ENCODE measurements around the gene ACE. TPM values are rescaled to one million over a fixed set of nuclear protein-coding genes. Genes with fewer than 3 reads are reported as not detected.

Gene ACE
- total RNA-seq, 1 experiment from 2014 or later, result 5.4 TPM

GRCh38 chr17:63435681-63436522 lies 41.0 kb upstream of the ACE start:
- Mint-ChIP-seq H3K36me3 (ENCODE audit: insufficient read depth in 1 of 3, low read depth in 3 of 3) (peaks cover 6 to 15% (median 7%) of the 10 kb centered on the region in 3 experiments; a peak in 5 of 7 replicates), H3K27me3 (ENCODE audit: low read depth) (no peaks in the 10 kb centered on the region), H3K27ac (peak overlapping the region in 2 of 3 experiments; percentile 44 to 82; a peak in 4 of 7 replicates), H3K4me1 (peaks cover 16 to 35% of the 10 kb centered on the region in 2 experiments), H3K9me3 (no peaks in the 10 kb centered on the region; a peak in 1 of 5 replicates), H3K4me3 (no peak overlapping the region)
- no peaks in the 10 kb centered on the region for H3K79me2 ChIP-seq (ENCODE audit: insufficient read depth, low read length)
- H3K79me1 ChIP-seq (ENCODE audit: insufficient read depth, low read depth, low read length, poor library complexity, severe bottlenecking), result no peaks in the 10 kb centered on the region
- H3K4me2 ChIP-seq (ENCODE audit: insufficient read depth, insufficient read length, low read length), result no peak overlapping the region
- H3K9me3 ChIP-seq (ENCODE audit: control insufficient read depth, low read depth, low read length), result no peaks in the 10 kb centered on the region
- no peak overlapping the region for H2BK15ac ChIP-seq (ENCODE audit: low read depth, low read length)
- H3K18ac ChIP-seq (ENCODE audit: insufficient read length, low read depth, low read length), result no peak overlapping the region
- H2AFZ ChIP-seq (ENCODE audit: low read length), result no peak overlapping the region
- no peak overlapping the region for H3T11ph ChIP-seq (ENCODE audit: low read length)
- no peak overlapping the region for H2BK12ac ChIP-seq (ENCODE audit: insufficient read length, low read depth, low read length)
- H3K4me1 ChIP-seq (ENCODE audit: insufficient read depth, low read length), result no peaks in the 10 kb centered on the region
- TF ChIP-seq CTCF (conservative IDR thresholded peaks at IDR 0.05), result peak; percentile 50
- H2BK5ac ChIP-seq (ENCODE audit: insufficient read length, low read length), result no peak overlapping the region
- H3K4ac ChIP-seq (ENCODE audit: low read depth, low read length), result no peak overlapping the region
- H3K23ac ChIP-seq (ENCODE audit: insufficient read length, low read depth, low read length), result no peak overlapping the region
- H3K9ac ChIP-seq (ENCODE audit: extremely low read depth, insufficient read length, low read length), result no peak overlapping the region
- no peaks in the 10 kb centered on the region for H3K27me3 ChIP-seq (ENCODE audit: insufficient read depth, low read length)
- H2BK20ac ChIP-seq (ENCODE audit: low read depth, low read length, poor library complexity, severe bottlenecking), result no peak overlapping the region
- H3K27ac ChIP-seq (ENCODE audit: insufficient read length, low read depth, low read length), result no peak overlapping the region
- H4K5ac ChIP-seq (ENCODE audit: insufficient read length, low read depth, low read length), result peak overlapping the region; percentile 24
- WGBS (ENCODE audit: extremely low coverage, insufficient read length, low lambda C conversion rate), result no CpG with 5 or more reads among the region's 29 CpGs
- H3K14ac ChIP-seq (ENCODE audit: insufficient read depth, low read length), result no peak overlapping the region; the same call in 1 of the 2 replicates
- no peak overlapping the region for H2AK5ac ChIP-seq (ENCODE audit: insufficient read length, low read length)
- peaks cover under 1% of the 10 kb centered on the region for H4K20me1 ChIP-seq (ENCODE audit: control insufficient read depth, insufficient read depth, insufficient read length)
- H3K56ac ChIP-seq (ENCODE audit: insufficient read length, low read depth, low read length), result no peak overlapping the region
- H2BK120ac ChIP-seq (ENCODE audit: low read depth, low read length, poor library complexity, severe bottlenecking), result no peak overlapping the region
- DNase-seq, result peak; percentile 89
- no peak overlapping the region for H4K91ac ChIP-seq (ENCODE audit: insufficient read length, low read depth, low read length)
- no peak overlapping the region for H4K8ac ChIP-seq (replicated peaks; ENCODE audit: insufficient read length, low read depth, low read length)
- H3K23me2 ChIP-seq (ENCODE audit: insufficient read length, low read depth, low read length, poor library complexity, severe bottlenecking), result no peaks in the 10 kb centered on the region

All from H9 (cell line).